Fibroblast of lung (primary cell): Measurements from ENCODE around the gene AKT1S1. TPM values are rescaled to one million over a fixed set of nuclear protein-coding genes. Genes with fewer than 3 reads are reported as not detected.

Source experiments
- DNase-seq, 2 donors: peaks; one replicate each; pipeline versions ENCODE4 v3.0.0 to v3.0.0-alpha.2; 2010; ENCODE audit warnings: low read depth in 2 of 2
- H2AFZ ChIP-seq: 2 replicates; pipeline ENCODE4 v1.5.1; 2012; ENCODE audit warnings: low read length, control low read depth, inconsistent platforms
- H3K27ac ChIP-seq: 2 replicates; pipeline ENCODE4 v1.5.1; 2011; ENCODE audit warnings: low read length, control low read depth; ENCODE audit not compliant: insufficient read depth
- H3K27me3 ChIP-seq: 2 replicates; pipeline ENCODE4 v1.5.1; 2011; ENCODE audit warnings: mild to moderate bottlenecking, low read length; ENCODE audit not compliant: control insufficient read depth, insufficient read depth
- H3K36me3 ChIP-seq: 2 replicates; pipeline ENCODE4 v1.5.1; 2011; ENCODE audit warnings: low read length; ENCODE audit not compliant: control insufficient read depth, insufficient read depth
- H3K4me1 ChIP-seq: 2 replicates; pipeline ENCODE4 v1.5.1; 2011; ENCODE audit warnings: low read length; ENCODE audit not compliant: control insufficient read depth, insufficient read depth; ENCODE audit errors: extremely low read depth
- H3K4me2 ChIP-seq: 2 replicates; pipeline ENCODE4 v1.5.1; 2011; ENCODE audit warnings: low read length, control low read depth; ENCODE audit not compliant: insufficient read depth; ENCODE audit errors: extremely low read depth
- H3K4me3 ChIP-seq, 4 experiments: fragments of 200-600 bp in 1 of 4; sonication (generic) in 1 of 4; replicated peaks in 1 of 4; 2 replicates each; pipeline ENCODE4 v1.5.1; 2011 to 2016; ENCODE audit warnings: low read length in 4 of 4, low read depth in 3 of 4, mild to moderate bottlenecking in 3 of 4, control low read depth in 2 of 4, inconsistent platforms in 1 of 4, mixed read lengths in 1 of 4; ENCODE audit not compliant: insufficient read depth in 1 of 4; ENCODE audit errors: control extremely low read depth in 1 of 4
- H3K79me2 ChIP-seq: 2 replicates; pipeline ENCODE4 v1.5.1; 2012; ENCODE audit warnings: mild to moderate bottlenecking, low read length, inconsistent platforms; ENCODE audit not compliant: control insufficient read depth, insufficient read depth
- H3K9ac ChIP-seq: 2 replicates; pipeline ENCODE4 v1.5.1; 2011; ENCODE audit warnings: mild to moderate bottlenecking, low read length, control low read depth; ENCODE audit not compliant: insufficient read depth
- H3K9me3 ChIP-seq: 2 replicates; pipeline ENCODE4 v1.5.1; 2012; ENCODE audit warnings: low read depth, low read length; ENCODE audit not compliant: control insufficient read depth, insufficient read depth
- H4K20me1 ChIP-seq: 2 replicates; pipeline ENCODE4 v1.5.1; 2011; ENCODE audit warnings: low read length; ENCODE audit not compliant: control insufficient read depth, insufficient read depth; ENCODE audit errors: extremely low read depth
- EZH2 ChIP-seq: IDR thresholded peaks from 2 replicates; pipeline ENCODE4 v1.5.1; 2012; ENCODE audit warnings: low read length, control low read depth, mild to moderate bottlenecking; ENCODE audit errors: missing control alignments
- polyA plus RNA-seq, 2 donors: library from polyadenylated mRNA; depleted of rRNA in 1 of 2; stranded (reverse) in 1 of 2; unstranded in 1 of 2; fragments of >200 nt; gene quantifications; 2 replicates each; pipeline ENCODE4 v1.2.1, GENCODE V29; 2011 to 2012; ENCODE audit warnings: missing spikeins in 1 of 2
- total RNA-seq: library from RNA; depleted of rRNA; stranded (reverse); fragments of >200 nt; gene quantifications from 2 replicates; pipeline ENCODE4 v1.2.1, GENCODE V29; 2014
- TF ChIP-seq, protein P1 (sequence below), 2 donors: IDR thresholded peaks in 1 of 2; conservative IDR thresholded peaks in 1 of 2; 1 replicate in 1 of 2; 2 replicates in 1 of 2; pipeline ENCODE4 v1.5.1; 2011 to 2012; ENCODE audit warnings: low read length in 2 of 2, control low read depth in 1 of 2, inconsistent platforms in 1 of 2, low read depth in 1 of 2, mild to moderate bottlenecking in 1 of 2

The AKT1S1 gene
- total and polyA plus RNA-seq, 2 donors (not counting 1 experiment from before 2014, with no cell fraction given) = 12.2 to 37.4 TPM

- Histone ChIP-seq H4K20me1 (no peaks in the 10 kb centered on the region), H3K9me3 (no peaks in the 10 kb centered on the region), H3K27me3 (no peaks in the 10 kb centered on the region), H3K27ac (no peak overlapping the region), H3K4me2 (no peak overlapping the region), H2AFZ (no peak overlapping the region), H3K4me3 (no peak overlapping the region), H3K36me3 (peaks cover 50% of the 10 kb centered on the region), H3K79me2 (no peaks in the 10 kb centered on the region), H3K9ac (no peak overlapping the region), H3K4me1 (no peaks in the 10 kb centered on the region)
- TF ChIP-seq, protein P1, sequence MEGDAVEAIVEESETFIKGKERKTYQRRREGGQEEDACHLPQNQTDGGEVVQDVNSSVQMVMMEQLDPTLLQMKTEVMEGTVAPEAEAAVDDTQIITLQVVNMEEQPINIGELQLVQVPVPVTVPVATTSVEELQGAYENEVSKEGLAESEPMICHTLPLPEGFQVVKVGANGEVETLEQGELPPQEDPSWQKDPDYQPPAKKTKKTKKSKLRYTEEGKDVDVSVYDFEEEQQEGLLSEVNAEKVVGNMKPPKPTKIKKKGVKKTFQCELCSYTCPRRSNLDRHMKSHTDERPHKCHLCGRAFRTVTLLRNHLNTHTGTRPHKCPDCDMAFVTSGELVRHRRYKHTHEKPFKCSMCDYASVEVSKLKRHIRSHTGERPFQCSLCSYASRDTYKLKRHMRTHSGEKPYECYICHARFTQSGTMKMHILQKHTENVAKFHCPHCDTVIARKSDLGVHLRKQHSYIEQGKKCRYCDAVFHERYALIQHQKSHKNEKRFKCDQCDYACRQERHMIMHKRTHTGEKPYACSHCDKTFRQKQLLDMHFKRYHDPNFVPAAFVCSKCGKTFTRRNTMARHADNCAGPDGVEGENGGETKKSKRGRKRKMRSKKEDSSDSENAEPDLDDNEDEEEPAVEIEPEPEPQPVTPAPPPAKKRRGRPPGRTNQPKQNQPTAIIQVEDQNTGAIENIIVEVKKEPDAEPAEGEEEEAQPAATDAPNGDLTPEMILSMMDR (conservative IDR thresholded peaks at IDR 0.05 in 1 of 2, IDR thresholded peaks at IDR 0.05 in 1 of 2; ENCODE audit: low read depth in 1 of 2, low read length in 2 of 2) = no peak
- TF ChIP-seq EZH2 = no peak
- DNase-seq = no peak
Observed at GRCh38 chr19:49884109-49884508, 7.0 kb upstream of the AKT1S1 start.

GRCh38 chr19:49883094-49883493 lies 5.9 kb upstream of the AKT1S1 start:
- no peak for DNase-seq
- Histone ChIP-seq H4K20me1 (no peaks in the 10 kb centered on the region), H3K79me2 (peaks cover 3% of the 10 kb centered on the region), H3K36me3 (peaks cover 50% of the 10 kb centered on the region), H3K4me3 (no peak overlapping the region), H2AFZ (no peak overlapping the region), H3K9ac (no peak overlapping the region), H3K27me3 (no peaks in the 10 kb centered on the region), H3K27ac (no peak overlapping the region), H3K4me1 (peaks cover 4% of the 10 kb centered on the region), H3K9me3 (no peaks in the 10 kb centered on the region), H3K4me2 (no peak overlapping the region)
- TF ChIP-seq, protein P1 (conservative IDR thresholded peaks at IDR 0.05 in 1 of 2, IDR thresholded peaks at IDR 0.05 in 1 of 2; ENCODE audit: low read depth in 1 of 2, low read length in 2 of 2) = no peak
- TF ChIP-seq EZH2 = no peak

GRCh38 chr19:49882643-49883042 lies 5.5 kb upstream of the AKT1S1 start:
- Histone ChIP-seq H4K20me1 (no peaks in the 10 kb centered on the region), H3K27ac (no peak overlapping the region), H2AFZ (no peak overlapping the region), H3K9ac (no peak overlapping the region), H3K36me3 (peaks cover 50% of the 10 kb centered on the region), H3K9me3 (no peaks in the 10 kb centered on the region), H3K27me3 (no peaks in the 10 kb centered on the region), H3K4me2 (no peak overlapping the region), H3K4me3 (no peak overlapping the region), H3K79me2 (peaks cover 3% of the 10 kb centered on the region), H3K4me1 (peaks cover 4% of the 10 kb centered on the region)
- no peak for DNase-seq
- TF ChIP-seq, protein P1 (conservative IDR thresholded peaks at IDR 0.05 in 1 of 2, IDR thresholded peaks at IDR 0.05 in 1 of 2; ENCODE audit: low read depth in 1 of 2, low read length in 2 of 2) = no peak
- TF ChIP-seq EZH2 = no peak
